A673 (cell line): ENCODE data around the gene VPS26C. TPM values are rescaled to one million over a fixed set of nuclear protein-coding genes. Genes with fewer than 3 reads are reported as not detected.

ENCODE experiments used
- BruUV-seq: library from RNA; stranded (reverse); fragments of 400-500 nt; replicated peaks from 2 replicates; lab custom pipeline; 2021; lab: Mats Ljungman, UMichigan
- CTCF ChIA-PET: fragments of 300-600 bp; sonication (Branson Sonifier 250); formaldehyde crosslinking; loops from one replicate; lab custom pipeline; 2022; ENCODE audit warnings: antibody characterized with exemption; lab: Charles Lee
- POLR2A ChIA-PET: fragments of 300-600 bp; sonication (Branson Sonifier 250); formaldehyde crosslinking; loops from one replicate; lab custom pipeline; 2022; ENCODE audit warnings: antibody characterized with exemption; ENCODE audit not compliant: low non-redundant PET; lab: Charles Lee
- DNase-seq: peaks from one replicate; pipeline ENCODE4 v3.0.0-alpha.2; 2015; ENCODE audit warnings: low spot score
- H3K27ac ChIP-seq: fragments of 200-600 bp; sonication (generic); 2 replicates; pipeline ENCODE4 v1.5.1; 2016; ENCODE audit warnings: mixed run types, low read depth, mild to moderate bottlenecking, mixed read lengths, antibody characterized with exemption, low read length; ENCODE audit not compliant: poor library complexity, severe bottlenecking
- H3K27me3 ChIP-seq: fragments of 200-600 bp; sonication (generic); replicated peaks from 2 replicates; pipeline ENCODE4 v1.6.1; 2017; ENCODE audit warnings: mixed run types, low read depth, mild to moderate bottlenecking, mixed read lengths, antibody characterized with exemption, low read length; ENCODE audit not compliant: insufficient read depth, poor library complexity
- H3K36me3 ChIP-seq: fragments of 200-600 bp; sonication (generic); 2 replicates; pipeline ENCODE4 v1.6.1; 2016; ENCODE audit warnings: mixed run types, mild to moderate bottlenecking, mixed read lengths, antibody characterized with exemption, low read length; ENCODE audit not compliant: insufficient read depth, poor library complexity, severe bottlenecking
- H3K4me1 ChIP-seq: fragments of 200-600 bp; sonication (generic); 2 replicates; pipeline ENCODE4 v1.6.1; 2017; ENCODE audit warnings: mixed run types, mild to moderate bottlenecking, mixed read lengths, antibody characterized with exemption, low read length; ENCODE audit not compliant: insufficient read depth, poor library complexity, severe bottlenecking
- H3K4me3 ChIP-seq: fragments of 200-600 bp; sonication (generic); 2 replicates; pipeline ENCODE4 v1.5.1; 2016; ENCODE audit warnings: low read depth, mixed run types, mild to moderate bottlenecking, mixed read lengths, low read length; ENCODE audit not compliant: poor library complexity, severe bottlenecking
- H3K9me3 ChIP-seq: fragments of 200-600 bp; sonication (generic); 2 replicates; pipeline ENCODE4 v1.6.1; 2016; ENCODE audit warnings: mixed run types, low read depth, mild to moderate bottlenecking, mixed read lengths, antibody characterized with exemption, low read length; ENCODE audit not compliant: poor library complexity, severe bottlenecking
- EZH2 ChIP-seq: fragments of 200-600 bp; sonication (generic); IDR thresholded peaks from 2 replicates; pipeline ENCODE4 v1.6.1; 2017; ENCODE audit warnings: borderline replicate concordance, low read depth, mild to moderate bottlenecking, mixed read lengths, antibody characterized with exemption, low read length; ENCODE audit not compliant: poor library complexity, severe bottlenecking
- intact Hi-C: fragments of 100-400 bp; cut with micrococcal nuclease; formaldehyde crosslinking; loops from one replicate; pipeline ENCODE4 v1.10.0; 2022; ENCODE audit not compliant: unreplicated experiment
- total RNA-seq: library from RNA; stranded (reverse); gene quantifications from 2 replicates; pipeline ENCODE4 v1.2.3, GENCODE V29; 2021
- TF ChIP-seq, protein P1 (sequence below): fragments of 300-800, 200-600 bp; sonication (generic); conservative IDR thresholded peaks from 2 replicates; pipeline ENCODE4 v1.5.1; 2017; ENCODE audit warnings: low read depth, mild to moderate bottlenecking, antibody characterized with exemption, low read length, moderate library complexity, mixed read lengths

The VPS26C gene
- total RNA-seq, 1 experiment from 2014 or later, result 45.3 TPM

DNA sequence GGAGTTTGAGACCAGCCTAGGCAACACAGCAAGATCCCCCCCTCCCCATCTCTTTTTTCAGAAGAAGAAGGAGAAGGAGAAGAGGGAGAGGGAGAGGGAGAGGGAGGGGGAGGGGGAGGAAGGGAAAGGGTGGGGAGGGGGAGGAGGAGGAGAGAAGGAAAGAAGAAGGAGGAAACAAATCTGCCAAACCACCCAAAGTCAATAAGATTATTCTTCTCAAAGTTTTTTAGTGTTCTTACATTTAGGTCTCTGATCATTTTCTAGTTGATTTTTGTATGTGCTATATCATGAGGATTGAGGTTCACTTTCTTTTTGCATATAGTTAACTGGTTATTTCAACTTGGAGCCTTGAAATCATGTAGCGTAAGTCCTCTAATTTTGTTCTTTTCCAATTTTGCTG is 56.3 kb downstream of the VPS26C start:
- DNase-seq, result no peak
- intact Hi-C loops, result no loop called here
- no peak overlapping the region for H3K4me3 ChIP-seq
- TF ChIP-seq, protein P1, sequence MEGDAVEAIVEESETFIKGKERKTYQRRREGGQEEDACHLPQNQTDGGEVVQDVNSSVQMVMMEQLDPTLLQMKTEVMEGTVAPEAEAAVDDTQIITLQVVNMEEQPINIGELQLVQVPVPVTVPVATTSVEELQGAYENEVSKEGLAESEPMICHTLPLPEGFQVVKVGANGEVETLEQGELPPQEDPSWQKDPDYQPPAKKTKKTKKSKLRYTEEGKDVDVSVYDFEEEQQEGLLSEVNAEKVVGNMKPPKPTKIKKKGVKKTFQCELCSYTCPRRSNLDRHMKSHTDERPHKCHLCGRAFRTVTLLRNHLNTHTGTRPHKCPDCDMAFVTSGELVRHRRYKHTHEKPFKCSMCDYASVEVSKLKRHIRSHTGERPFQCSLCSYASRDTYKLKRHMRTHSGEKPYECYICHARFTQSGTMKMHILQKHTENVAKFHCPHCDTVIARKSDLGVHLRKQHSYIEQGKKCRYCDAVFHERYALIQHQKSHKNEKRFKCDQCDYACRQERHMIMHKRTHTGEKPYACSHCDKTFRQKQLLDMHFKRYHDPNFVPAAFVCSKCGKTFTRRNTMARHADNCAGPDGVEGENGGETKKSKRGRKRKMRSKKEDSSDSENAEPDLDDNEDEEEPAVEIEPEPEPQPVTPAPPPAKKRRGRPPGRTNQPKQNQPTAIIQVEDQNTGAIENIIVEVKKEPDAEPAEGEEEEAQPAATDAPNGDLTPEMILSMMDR, result no peak
- TF ChIP-seq EZH2, result no peak
- ChIA-PET POLR2A (no interaction called here), CTCF (no interaction called here)
- no peaks in the 10 kb centered on the region for H3K4me1 ChIP-seq
- no peaks in the 10 kb centered on the region for H3K27me3 ChIP-seq
- no peaks in the 10 kb centered on the region for H3K9me3 ChIP-seq
- H3K27ac ChIP-seq, result no peak overlapping the region
- H3K36me3 ChIP-seq, result no peaks in the 10 kb centered on the region
- BruUV-seq, result no TSS peak

DNA sequence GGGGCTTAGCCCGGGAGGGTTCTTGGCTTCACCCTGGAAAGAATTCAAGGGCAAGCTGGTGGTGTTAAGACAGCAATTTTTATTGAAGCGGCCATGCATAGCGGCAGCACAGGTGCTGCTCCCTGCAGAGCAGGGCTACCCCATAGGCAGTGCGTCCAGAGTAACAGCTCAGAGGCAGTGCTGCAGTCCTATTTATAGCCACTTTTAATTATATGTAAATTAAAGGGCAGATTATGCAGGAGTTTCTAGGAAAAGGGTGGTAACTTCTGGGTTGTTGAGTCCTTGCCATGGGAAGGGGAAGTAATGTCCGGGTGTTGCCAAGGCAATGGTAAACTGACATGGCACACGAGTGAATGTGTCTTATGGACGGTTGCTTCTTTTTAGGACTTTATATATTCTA is 57.0 kb downstream of the VPS26C start:
- TF ChIP-seq EZH2, result no peak
- TF ChIP-seq, protein P1, result no peak
- H3K9me3 ChIP-seq, result no peaks in the 10 kb centered on the region
- no peaks in the 10 kb centered on the region for H3K4me1 ChIP-seq
- no peaks in the 10 kb centered on the region for H3K36me3 ChIP-seq
- DNase-seq, result no peak
- no peak overlapping the region for H3K4me3 ChIP-seq
- H3K27me3 ChIP-seq, result no peaks in the 10 kb centered on the region
- CTCF ChIA-PET, result no interaction called here
- POLR2A ChIA-PET, result interaction anchor here (0.7 kb wide), 2 partner anchors 34 to 63 kb away, joined by 3 to 4 read pairs; no protein-coding TSS in a partner anchor
- intact Hi-C loops, result no loop called here
- H3K27ac ChIP-seq, result no peak overlapping the region
- BruUV-seq, result no TSS peak

DNA sequence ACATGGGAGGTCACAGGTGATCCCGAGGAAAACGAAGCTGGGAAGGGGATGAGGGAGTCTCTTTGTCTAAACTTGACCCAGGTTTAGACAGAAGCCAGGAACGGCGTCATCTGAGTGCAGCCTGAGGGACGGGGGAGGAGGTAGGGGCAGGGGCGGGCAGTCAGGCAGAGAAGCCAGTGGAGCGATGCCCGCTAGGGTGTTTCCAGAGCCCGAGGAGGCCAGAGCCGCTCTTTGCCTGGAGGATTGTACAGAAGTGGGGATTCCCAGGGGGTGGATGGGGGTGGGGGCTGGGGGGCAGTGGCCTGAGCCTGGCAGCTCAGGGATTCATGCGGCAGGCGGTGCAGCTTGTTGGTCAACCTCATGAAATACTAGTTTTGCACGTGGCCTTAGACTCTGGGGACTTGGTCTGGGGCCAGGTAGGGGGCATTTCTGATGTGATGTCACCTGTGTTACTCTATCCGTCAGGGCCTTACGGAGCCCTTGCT is 58.4 kb downstream of the VPS26C start:
- no peaks in the 10 kb centered on the region for H3K4me1 ChIP-seq
- POLR2A ChIA-PET, result no interaction called here

More for the DNA sequence above, 58.4 kb downstream of the VPS26C start:
- BruUV-seq, result no TSS peak
- H3K9me3 ChIP-seq, result no peaks in the 10 kb centered on the region
- no peaks in the 10 kb centered on the region for H3K36me3 ChIP-seq
- CTCF ChIA-PET, result no interaction called here
- H3K27ac ChIP-seq, result no peak overlapping the region
- no peaks in the 10 kb centered on the region for H3K27me3 ChIP-seq
- DNase-seq, result no peak
- H3K4me3 ChIP-seq, result no peak overlapping the region
- intact Hi-C loops, result no loop called here
- TF ChIP-seq, protein P1, result no peak
- TF ChIP-seq EZH2, result no peak
